Measurements from ENCODE around the gene GPX6. TPM values are rescaled to one million over a fixed set of nuclear protein-coding genes. Genes with fewer than 3 reads are reported as not detected.

GPX6 gene
- total RNA-seq, 1 donor from 2014 or later: not detected

- no peaks in the 10 kb centered on the region for H3K9me3 Mint-ChIP-seq
- no peak for DNase-seq (ENCODE audit: low spot score in 2 of 2, unreplicated experiment in 2 of 2)
- no peak overlapping the region for H3K4me3 Mint-ChIP-seq
- no peak for TF ChIP-seq CTCF (IDR thresholded peaks at IDR 0.05; ENCODE audit: unreplicated experiment)
- peaks cover 25% of the 10 kb centered on the region for H3K4me1 Mint-ChIP-seq
- no peak overlapping the region for H3K27ac Mint-ChIP-seq
- H3K27me3 Mint-ChIP-seq (ENCODE audit: low read depth): no peaks in the 10 kb centered on the region
- H3K36me3 Mint-ChIP-seq: no peaks in the 10 kb centered on the region
These were observed 18.7 kb upstream of the GPX6 start for GRCh38 chr6:28534306-28534705.

GRCh38 chr6:28531479-28532128, 16.0 kb upstream of the GPX6 start:
- Mint-ChIP-seq H3K36me3 (no peaks in the 10 kb centered on the region), H3K27ac (no peak overlapping the region), H3K9me3 (no peaks in the 10 kb centered on the region), H3K4me1 (peaks cover 12% of the 10 kb centered on the region), H3K27me3 (ENCODE audit: low read depth) (peaks cover 12% of the 10 kb centered on the region), H3K4me3 (no peak overlapping the region)
- no peak for DNase-seq (ENCODE audit: low spot score in 2 of 2, unreplicated experiment in 2 of 2)
- no peak for TF ChIP-seq CTCF (IDR thresholded peaks at IDR 0.05; ENCODE audit: unreplicated experiment)

- Mint-ChIP-seq H3K4me1 (peaks cover 10% of the 10 kb centered on the region), H3K36me3 (no peaks in the 10 kb centered on the region), H3K9me3 (no peaks in the 10 kb centered on the region), H3K27me3 (ENCODE audit: low read depth) (peaks cover 19% of the 10 kb centered on the region), H3K27ac (peak overlapping the region; percentile 31), H3K4me3 (peak overlapping the region; percentile 8)
- no peak for DNase-seq (ENCODE audit: low spot score in 2 of 2, unreplicated experiment in 2 of 2)
- no peak for TF ChIP-seq CTCF (IDR thresholded peaks at IDR 0.05; ENCODE audit: unreplicated experiment)
These were observed 15.2 kb upstream of the GPX6 start for GRCh38 chr6:28530777-28531176.

GRCh38 chr6:28525496-28526039, 10.0 kb upstream of the GPX6 start, which contains the start of gene GPX5:
TSS of gene GPX5 (plus strand) at chr6:28525881. CDS start at chr6:28526014, 133 bp downstream.
- DNase-seq (ENCODE audit: low spot score in 2 of 2, unreplicated experiment in 2 of 2): no peak

GRCh38 chr6:28523241-28523622, 7.6 kb upstream of the GPX6 start:
- Mint-ChIP-seq H3K36me3 (no peaks in the 10 kb centered on the region), H3K4me1 (peaks cover 26% of the 10 kb centered on the region), H3K27me3 (ENCODE audit: low read depth) (peaks cover 28% of the 10 kb centered on the region), H3K27ac (peak overlapping the region; percentile 50), H3K4me3 (no peak overlapping the region), H3K9me3 (no peaks in the 10 kb centered on the region)
- no peak for TF ChIP-seq CTCF (IDR thresholded peaks at IDR 0.05; ENCODE audit: unreplicated experiment)
- DNase-seq (ENCODE audit: low spot score in 2 of 2, unreplicated experiment in 2 of 2): no peak

More at GRCh38 chr6:28525496-28526039, 10.0 kb upstream of the GPX6 start, which contains the start of gene GPX5:
- Mint-ChIP-seq H3K4me3 (no peak within 1 kb of the TSS), H3K4me1 (peaks cover 28% of the 10 kb centered on the region), H3K27me3 (ENCODE audit: low read depth) (peaks cover 19% of the 10 kb centered on the region), H3K9me3 (no peaks in the 10 kb centered on the region), H3K36me3 (no peaks in the 10 kb centered on the region), H3K27ac (no peak within 1 kb of the TSS)
- TF ChIP-seq CTCF (IDR thresholded peaks at IDR 0.05; ENCODE audit: unreplicated experiment): no peak
